ENCODE data around the gene FNBP1.

DNA sequence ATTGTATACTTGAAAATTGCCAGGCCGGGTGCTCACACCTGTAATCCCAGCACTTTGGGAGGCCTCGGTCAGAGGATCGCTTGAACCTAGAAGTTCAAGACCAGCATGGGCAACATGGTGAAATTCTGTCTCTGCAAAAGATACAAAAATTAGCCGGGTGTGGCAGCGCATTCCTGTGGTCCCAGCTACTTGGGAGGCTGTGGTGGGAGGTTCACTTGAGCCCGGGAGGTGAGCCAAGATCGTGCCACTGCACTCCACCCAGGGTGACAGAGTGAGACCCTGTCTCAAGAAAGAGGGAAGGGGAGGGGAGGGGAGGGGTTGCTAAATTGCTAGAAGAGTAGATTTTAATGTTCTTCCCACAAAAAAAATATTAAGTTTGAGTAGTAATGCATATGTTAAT is 53.2 kb downstream of the FNBP1 start:
- TF ChIP-seq, protein P1, sequence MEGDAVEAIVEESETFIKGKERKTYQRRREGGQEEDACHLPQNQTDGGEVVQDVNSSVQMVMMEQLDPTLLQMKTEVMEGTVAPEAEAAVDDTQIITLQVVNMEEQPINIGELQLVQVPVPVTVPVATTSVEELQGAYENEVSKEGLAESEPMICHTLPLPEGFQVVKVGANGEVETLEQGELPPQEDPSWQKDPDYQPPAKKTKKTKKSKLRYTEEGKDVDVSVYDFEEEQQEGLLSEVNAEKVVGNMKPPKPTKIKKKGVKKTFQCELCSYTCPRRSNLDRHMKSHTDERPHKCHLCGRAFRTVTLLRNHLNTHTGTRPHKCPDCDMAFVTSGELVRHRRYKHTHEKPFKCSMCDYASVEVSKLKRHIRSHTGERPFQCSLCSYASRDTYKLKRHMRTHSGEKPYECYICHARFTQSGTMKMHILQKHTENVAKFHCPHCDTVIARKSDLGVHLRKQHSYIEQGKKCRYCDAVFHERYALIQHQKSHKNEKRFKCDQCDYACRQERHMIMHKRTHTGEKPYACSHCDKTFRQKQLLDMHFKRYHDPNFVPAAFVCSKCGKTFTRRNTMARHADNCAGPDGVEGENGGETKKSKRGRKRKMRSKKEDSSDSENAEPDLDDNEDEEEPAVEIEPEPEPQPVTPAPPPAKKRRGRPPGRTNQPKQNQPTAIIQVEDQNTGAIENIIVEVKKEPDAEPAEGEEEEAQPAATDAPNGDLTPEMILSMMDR (IDR thresholded peaks at IDR 0.05), result no peak
- TF ChIP-seq POLR2A (IDR thresholded peaks at IDR 0.05), result no peak
